NCI-H146 (cell line): ENCODE data around the gene TP73.

Experiments
- DNase-seq: peaks from one replicate; lab custom pipeline; 2025; lab: John Stamatoyannopoulos, UW

TP73 gene

DNA sequence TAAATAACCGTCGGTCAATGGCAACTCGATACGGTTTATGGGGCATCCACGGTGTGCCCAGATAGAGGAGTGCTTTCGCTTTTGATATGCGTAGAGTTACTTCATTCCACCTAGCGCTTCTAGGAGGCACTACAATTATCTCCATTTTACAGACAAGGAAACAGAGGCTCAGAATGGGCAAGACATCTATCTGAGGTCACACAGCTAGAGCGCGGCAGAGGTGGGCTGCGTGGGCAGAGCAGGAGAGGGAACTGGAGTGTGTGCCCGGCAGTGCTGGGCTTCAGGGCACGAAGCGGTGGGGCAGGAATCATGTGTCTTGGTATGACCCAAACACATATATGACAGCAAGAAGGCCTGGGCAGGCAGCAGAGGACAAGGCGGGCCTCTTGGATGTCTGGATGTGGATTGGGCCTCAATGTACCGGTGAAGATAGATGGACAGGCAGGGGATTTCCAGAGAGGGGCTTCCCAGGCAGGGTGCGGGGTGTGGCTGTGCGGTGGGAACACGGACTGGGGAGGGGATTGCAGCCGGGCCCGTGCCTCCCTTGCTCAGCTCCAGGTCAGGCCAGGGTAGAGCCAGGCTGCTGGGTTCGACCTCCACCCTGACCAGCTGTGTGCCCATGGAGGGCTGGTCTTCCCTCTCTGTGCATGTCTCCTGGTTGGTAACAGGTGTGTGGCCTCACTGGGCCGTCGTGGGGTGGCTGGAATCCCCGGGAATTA lies 21.2 kb downstream of the TP73 start:
- no peak for DNase-seq

DNA sequence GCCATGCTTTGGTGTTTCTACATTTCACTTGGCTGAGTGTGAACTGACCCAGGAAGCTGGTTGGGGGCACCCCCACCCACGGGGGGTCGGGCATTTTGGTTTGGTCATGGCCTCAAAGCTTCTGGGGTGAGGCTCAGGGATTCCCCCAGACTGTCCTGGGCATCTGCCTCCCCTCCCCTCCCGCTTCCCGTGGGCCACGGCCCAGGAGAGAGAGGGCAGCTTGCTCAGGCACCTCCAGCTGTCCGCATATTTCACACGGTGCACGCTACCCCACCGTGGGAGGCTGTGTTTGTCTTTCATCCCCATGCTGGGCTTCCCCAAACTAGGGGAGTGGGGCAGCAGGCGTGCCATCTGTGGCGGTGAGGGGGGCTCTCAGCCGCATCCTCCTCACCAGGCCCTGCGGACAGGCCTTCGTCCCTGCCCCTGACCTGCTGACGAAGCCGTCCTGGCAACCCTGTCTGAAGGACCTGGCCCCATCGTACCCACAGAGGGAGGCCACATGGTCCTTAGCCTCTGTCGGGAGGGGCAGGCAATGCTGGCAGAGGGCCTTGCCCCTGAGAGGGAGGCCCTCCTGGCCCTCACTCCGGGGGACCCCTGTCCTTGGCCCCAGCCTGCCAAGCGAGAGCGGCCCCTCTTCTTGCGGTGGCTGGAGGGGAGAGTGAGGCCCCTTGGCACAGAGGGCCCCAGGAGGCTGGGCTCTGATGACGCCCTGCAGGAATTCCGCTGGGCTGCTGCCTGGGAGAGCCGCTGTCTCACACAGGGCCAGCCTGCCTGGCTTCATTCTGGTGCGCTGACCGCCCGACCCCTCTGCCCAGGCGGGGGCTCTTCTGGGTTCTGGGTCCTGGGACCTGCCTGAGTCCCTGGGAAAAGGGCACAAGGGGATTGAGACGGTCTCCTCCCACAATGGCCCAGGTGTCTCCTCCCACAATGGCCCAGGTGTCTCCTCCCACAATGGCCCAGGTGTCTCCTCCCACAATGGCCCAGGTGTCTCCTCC lies 22.1 kb downstream of the TP73 start:
- no peak for DNase-seq

GRCh38 chr1:3675436-3675835 lies 23.1 kb downstream of the TP73 start:
- no peak for DNase-seq

DNA sequence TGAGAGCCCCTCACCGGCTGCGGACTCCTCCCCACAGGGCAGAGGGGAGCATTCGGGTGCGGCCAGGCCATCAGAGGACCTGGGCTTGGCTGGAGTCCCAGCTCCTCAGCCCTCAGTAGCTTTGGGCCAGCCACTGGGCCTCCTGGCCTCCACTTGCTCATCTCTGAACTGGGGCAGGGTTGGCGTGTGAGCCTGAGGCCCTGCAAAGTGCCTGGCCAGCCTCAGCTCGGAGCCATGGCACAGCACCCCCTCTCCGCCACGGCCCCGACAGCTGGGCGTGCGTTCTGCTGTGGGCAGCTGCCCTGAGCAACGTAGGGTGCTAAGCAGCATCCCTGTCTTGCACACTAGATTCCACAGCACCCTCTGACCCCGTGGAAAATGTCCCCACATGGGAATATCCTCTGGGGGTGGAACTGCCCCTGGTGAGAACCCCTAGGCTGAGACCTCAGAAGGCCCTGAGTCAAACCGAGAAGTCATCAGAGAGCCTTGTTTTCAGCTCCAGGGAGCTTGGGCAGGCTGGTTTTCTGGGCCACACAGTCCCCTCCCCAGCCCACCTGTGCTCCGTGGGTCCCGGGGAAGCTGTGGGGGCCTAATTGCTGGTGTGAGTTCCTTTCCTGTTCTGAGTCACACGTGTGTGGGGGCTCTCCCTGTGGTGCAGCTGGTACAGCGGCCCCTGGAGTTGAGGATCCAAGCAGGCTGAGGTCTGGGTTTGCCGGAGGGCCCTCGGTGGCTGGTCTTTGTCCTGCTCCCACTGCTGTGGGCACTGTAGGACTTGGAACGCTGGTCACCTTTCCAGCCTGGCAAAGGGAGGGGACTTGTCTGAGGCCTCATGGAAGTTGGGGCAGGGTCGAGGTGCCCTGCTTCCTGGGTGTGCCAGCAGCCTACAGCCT lies 24.5 kb downstream of the TP73 start:
- DNase-seq, result no peak

DNA sequence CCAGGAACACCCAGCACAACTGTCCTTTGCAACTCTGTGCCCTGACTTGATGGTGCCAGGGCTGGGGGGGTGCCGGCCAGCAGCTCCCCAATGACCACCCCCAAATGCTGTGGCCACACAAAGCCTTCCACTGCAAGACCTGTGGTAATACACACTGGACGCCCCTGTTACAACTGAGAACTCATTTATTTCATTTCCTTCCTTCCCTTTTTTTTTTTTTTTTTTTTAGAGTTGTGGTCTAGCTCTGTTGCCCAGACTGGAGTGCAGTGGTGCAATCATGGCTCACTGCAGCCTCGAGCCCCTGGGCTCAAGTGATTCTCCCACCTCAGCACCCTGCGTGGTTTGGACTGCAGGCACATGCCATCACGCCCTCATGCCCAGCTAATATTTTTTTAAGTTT lies 25.2 kb downstream of the TP73 start:
- no peak for DNase-seq

DNA sequence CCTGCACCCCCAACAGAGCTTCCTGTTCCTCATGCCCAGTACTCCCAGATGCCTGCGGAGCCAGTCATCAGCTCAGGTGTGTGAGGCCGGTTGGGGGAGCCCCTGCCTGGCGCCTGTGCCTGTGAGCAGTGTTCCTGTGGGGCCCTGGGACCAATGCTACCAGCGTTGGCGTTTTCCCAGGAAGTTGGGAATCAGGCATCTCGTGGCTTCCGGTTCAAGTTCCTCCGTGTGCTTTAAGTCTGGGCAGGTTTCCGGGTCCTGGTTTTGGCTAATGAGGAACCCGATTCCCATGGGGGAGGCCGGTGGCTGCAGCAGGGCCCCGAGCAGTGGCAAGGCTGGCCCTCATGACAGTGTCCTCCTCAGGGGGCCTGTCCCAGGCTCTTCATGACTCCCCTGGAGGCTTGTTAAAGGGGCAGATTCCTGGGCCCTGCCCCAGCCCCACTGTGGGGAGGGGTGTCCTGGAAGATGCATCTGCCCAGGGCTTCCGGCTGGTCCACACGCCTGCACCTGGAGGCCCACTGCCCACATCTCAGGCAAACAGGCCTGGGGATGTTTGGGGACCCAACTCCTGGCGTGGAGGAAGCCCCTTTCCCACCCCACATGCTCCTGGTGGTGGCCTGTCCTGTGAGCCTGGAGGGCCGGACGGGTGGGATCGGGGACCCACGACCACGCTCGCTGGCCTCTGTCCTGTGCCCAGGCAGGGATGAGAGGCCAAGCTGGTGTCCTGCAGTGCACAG lies 26.2 kb downstream of the TP73 start:
- no peak for DNase-seq

- no peak for DNase-seq
Measured at GRCh38 chr1:3679098-3679555, 26.8 kb downstream of the TP73 start.

DNA sequence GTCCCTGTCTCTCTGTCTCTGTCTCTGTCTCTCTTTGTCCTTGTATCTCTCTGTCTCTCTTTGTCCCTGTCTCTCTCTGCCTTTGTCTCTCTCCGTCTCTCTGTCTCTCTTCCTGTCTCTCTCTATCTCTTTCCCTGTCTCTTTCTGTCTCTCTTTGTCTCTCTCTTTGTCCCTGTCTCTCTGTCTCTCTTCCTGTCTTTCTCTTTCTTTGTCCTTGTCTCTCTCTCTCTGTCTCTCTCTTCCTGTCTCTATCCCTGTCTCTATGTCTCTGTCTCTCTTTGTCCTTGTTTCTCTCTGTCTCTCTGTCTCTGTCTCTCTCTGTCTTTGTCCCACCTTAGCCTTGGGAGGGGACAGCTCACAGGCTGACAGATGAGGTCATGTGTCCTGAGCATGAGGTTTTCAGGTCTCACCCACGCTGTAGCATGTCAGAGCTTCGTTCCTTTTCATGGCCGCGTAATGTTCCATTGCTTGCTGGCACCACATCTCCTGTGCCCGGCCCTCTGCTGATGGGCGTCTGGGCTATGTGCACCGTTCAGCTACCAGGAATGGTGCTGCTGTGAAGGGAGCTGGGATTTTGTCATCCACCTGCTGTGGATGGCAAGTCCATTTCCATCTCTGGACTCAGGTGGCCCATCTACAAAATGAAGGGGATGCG lies 27.6 kb downstream of the TP73 start:
- DNase-seq, result no peak

GRCh38 chr1:3680488-3681230 lies 28.3 kb downstream of the TP73 start:
- no peak for DNase-seq

- DNase-seq, result no peak
Measured at GRCh38 chr1:3681231-3681897, 29.0 kb downstream of the TP73 start.

GRCh38 chr1:3681898-3682806 lies 29.8 kb downstream of the TP73 start:
- DNase-seq, result no peak

- no peak for DNase-seq
Measured at GRCh38 chr1:3683197-3683596, 30.9 kb downstream of the TP73 start.

DNA sequence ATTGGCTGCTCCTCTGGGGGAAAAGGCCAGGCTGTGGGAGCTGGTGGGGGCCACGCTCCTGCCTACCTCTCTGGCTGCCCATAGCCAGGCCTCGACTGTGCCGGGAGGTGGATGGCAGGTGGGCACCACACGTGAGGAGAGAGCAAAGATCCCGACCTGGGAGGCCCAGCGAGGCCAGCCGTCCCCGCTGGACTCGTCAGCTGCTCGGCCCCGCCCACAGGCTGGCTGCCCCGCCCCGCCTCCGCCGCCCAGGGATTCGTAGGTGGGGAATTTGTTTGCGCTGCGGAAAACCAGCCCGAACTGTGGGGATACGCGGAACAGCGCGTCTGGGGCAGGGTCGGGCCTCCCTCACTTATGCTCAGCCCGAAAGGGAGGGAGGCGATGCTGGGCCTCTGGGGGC lies 31.7 kb downstream of the TP73 start:
- no peak for DNase-seq

- no peak for DNase-seq
Measured at GRCh38 chr1:3685222-3685621, 32.9 kb downstream of the TP73 start.

DNA sequence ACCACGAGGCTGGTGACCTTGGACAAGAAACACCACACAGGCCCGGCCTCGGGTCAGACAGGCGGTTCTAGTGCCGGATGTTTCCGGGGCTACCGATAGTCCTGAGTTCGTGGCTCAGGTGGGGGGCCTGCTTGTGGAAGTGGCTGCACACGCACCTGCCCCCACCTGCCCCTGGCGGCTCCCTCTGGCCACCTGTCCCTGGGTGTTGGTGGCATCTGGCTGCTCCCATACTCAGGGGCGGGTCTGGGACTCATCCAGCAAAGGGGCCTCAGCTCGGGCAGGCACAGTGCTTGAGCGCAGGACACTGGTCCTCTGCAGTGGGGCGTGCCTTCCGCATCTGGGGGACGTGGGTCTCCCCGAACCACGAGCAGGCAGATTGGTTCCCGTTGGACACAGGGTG lies 33.6 kb downstream of the TP73 start:
- no peak for DNase-seq

DNA sequence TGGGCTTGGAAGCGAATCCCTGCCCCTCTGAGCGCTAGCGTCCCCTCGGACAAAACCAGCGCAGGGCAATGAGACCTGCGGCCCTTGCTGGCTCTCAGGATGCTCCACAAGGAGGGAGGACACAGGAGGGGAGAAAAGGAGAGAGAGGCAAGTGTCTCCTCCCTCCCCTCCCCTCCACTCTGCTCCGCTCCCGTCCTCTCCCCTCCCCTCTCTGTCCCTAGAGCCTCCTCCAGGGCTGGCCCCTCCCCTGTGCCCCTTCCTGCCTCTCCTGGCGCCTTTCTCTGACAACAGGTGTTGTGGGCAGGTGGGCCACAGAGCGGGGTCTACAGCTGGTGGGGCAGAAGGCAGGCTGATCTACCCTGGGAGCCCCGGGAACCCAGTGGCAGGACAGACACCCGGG lies 35.2 kb downstream of the TP73 start:
- DNase-seq, result no peak

GRCh38 chr1:3688356-3689137 lies 36.2 kb downstream of the TP73 start:
- no peak for DNase-seq
